IMR-90 (cell line): ENCODE results near the gene MSX1.

Experiments
- MAFK ChIP-seq: IDR thresholded peaks from 2 replicates; pipeline ENCODE4 v1.6.1; 2012; ENCODE audit warnings: low read depth, low read length, improper control_type of control experiment
- MAZ ChIP-seq: IDR thresholded peaks from 2 replicates; pipeline ENCODE4 v1.6.1; 2012; ENCODE audit warnings: low read depth, mild to moderate bottlenecking, low read length, improper control_type of control experiment, moderate library complexity, borderline replicate concordance
- POLR2A ChIP-seq: IDR thresholded peaks from 2 replicates; pipeline ENCODE4 v1.6.1; 2012; ENCODE audit warnings: mild to moderate bottlenecking, low read depth, low read length
- RFX5 ChIP-seq: IDR thresholded peaks from 2 replicates; pipeline ENCODE4 v1.8.0; 2012; ENCODE audit warnings: low read depth, mild to moderate bottlenecking, low read length, moderate library complexity
- TF ChIP-seq, protein P1 (sequence below): conservative IDR thresholded peaks from 2 replicates; pipeline ENCODE4 v1.5.1; 2012; ENCODE audit warnings: mild to moderate bottlenecking, low read depth, low read length, improper control_type of control experiment

GRCh38 chr4:4884611-4885010 lies 25.1 kb downstream of the MSX1 start:
- TF ChIP-seq MAFK (no peak), POLR2A (no peak), MAZ (no peak), RFX5 (no peak)
- TF ChIP-seq, protein P1, sequence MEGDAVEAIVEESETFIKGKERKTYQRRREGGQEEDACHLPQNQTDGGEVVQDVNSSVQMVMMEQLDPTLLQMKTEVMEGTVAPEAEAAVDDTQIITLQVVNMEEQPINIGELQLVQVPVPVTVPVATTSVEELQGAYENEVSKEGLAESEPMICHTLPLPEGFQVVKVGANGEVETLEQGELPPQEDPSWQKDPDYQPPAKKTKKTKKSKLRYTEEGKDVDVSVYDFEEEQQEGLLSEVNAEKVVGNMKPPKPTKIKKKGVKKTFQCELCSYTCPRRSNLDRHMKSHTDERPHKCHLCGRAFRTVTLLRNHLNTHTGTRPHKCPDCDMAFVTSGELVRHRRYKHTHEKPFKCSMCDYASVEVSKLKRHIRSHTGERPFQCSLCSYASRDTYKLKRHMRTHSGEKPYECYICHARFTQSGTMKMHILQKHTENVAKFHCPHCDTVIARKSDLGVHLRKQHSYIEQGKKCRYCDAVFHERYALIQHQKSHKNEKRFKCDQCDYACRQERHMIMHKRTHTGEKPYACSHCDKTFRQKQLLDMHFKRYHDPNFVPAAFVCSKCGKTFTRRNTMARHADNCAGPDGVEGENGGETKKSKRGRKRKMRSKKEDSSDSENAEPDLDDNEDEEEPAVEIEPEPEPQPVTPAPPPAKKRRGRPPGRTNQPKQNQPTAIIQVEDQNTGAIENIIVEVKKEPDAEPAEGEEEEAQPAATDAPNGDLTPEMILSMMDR: no peak
